GM04503 (cell line): Measurements from ENCODE around the gene BCL11B.

ENCODE experiments used
- DNase-seq: peaks from one replicate; pipeline ENCODE4 v3.0.0-alpha.2; 2012; ENCODE audit warnings: low read depth

Gene BCL11B

DNA sequence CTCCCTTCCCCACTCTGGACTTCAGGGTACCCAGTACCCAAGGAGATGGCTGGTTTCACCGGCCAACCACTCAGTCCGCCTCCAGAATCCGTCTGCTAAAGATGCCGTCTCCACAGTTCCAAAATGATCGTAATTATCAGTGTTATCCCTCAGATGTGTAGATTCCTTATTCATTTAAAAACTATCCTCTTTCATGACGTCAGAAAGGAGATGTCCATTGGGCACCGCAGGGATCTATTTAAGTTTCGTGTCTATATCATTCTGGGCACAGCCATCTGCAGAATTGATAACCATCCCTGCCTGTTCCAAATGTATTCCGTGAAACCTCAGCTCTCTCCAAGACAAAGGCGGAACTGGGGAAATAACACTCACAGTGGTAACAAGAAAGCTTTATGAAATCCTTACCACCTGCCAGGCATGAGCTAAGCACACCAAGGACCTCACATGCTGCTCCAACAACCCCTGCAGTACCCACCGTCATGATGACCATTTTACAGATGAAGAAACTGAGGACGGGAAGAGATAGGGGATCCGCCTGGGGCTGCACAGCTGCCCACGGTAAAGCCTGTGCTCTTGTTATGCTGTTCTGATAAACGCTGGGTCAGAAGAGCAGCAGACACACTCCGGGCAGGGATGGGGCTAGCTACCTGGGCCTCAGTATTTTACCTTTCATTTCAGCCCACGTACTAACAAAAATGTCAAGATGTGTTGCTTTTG lies 90.0 kb downstream of the BCL11B start:
- no peak for DNase-seq

- DNase-seq: no peak
These were observed 90.8 kb downstream of the BCL11B start for GRCh38 chr14:99181241-99181640.

DNA sequence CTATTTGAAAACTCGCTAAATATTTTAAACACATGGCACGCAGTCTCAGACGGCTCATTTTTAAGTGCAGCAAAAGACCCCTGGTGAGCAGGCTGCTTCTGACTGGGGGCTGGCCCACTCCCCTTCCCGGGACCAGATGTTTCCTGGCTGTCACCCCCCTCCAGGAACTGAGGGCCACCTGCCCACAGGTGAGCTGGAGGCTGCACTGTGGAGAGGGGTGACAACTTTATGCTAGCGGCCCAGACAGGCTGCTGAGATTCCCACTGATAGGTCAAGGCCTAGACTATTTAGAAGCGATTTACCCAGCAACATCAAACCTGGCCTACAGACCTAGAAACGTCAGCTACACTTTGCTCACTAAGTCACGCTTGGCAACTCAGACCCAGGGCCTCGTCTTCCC lies 92.1 kb downstream of the BCL11B start:
- no peak for DNase-seq

DNA sequence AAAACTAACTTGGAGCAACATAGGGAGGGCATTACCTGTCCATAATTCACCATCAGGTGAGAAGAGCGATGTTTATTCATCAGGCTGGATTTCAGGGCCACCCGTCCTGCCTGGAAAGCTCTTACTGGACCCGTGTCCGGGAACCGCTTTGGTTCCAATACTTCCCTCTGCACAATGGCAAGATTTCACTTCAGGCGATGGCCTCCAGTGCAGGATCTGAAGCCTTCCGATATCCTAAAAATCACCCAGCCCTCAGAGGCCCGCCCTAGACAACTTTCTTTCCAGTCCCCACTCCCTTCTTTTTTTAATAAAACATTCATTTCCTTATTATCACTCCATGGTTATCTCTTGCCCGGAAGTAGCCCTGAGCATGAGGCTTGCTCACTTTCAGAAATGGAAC lies 92.5 kb downstream of the BCL11B start:
- no peak for DNase-seq

GRCh38 chr14:99177886-99178835 lies 93.8 kb downstream of the BCL11B start:
- no peak for DNase-seq

DNA sequence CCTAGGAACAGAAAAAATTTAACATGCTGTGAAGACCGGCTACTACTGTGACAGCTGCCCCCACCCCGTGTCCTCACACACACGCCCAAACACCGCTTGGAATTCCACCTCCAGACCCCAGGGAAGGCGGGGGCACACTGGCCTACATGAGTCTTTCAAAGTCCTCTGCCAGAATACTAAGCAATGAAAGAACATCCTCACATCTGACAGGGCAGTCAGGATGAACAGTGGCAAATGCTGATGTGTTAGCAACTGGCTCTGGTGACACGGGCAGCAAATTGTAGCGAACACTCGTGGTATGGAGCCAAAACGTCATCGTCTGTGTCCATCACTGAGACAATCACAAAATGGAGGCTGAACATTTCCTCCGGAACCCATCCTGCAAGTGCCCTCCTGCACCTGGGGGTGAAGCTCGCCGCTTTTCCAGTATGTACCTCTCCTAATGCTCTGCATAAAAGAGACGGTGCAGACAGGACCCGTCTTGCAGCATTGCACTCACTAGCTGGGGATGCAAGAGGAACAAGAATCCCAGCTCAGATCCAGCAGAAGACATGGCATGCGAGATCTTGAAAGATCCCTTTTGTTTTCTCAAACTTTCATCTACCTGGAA lies 94.8 kb downstream of the BCL11B start:
- no peak for DNase-seq

DNA sequence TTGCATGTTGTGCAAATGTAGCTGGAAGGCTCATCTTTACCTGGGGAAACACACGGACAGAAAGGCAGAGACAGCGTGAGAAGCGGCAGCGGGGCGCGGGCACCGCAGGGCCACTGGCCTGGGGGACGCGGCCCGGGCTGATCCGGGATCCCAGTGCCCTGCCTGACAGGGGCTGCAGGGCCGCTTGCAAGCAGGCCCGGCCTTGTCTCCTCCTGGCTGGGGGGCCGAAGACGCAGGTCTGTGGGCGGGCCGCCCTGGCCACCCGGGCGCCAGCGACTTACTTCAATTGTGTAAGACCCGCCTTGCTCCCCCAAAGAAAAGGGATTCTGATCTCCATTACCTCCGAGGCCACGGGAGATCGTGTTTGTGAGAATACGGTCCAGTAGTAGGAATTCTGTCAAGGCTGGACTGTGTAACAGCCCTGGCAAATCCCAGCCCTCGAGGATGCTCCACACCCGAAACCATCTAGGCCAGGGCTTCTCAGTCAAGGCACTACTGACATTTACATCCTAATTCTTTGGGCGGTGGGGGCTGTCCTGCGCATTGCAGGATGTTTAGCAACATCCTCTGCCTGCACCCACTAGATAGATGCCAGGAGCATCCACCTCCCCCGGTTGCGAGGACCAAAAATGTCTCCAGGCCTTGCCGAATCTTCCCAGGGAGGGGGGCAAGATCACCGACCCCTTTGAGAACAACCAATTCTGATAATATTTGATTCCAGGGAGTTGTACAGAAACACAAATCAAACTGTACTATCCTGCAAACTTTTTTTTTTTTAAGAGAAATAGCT lies 95.6 kb downstream of the BCL11B start:
- no peak for DNase-seq

GRCh38 chr14:99175331-99176155 lies 96.5 kb downstream of the BCL11B start:
- no peak for DNase-seq

GRCh38 chr14:99174770-99175319 lies 97.2 kb downstream of the BCL11B start:
- DNase-seq: no peak

DNA sequence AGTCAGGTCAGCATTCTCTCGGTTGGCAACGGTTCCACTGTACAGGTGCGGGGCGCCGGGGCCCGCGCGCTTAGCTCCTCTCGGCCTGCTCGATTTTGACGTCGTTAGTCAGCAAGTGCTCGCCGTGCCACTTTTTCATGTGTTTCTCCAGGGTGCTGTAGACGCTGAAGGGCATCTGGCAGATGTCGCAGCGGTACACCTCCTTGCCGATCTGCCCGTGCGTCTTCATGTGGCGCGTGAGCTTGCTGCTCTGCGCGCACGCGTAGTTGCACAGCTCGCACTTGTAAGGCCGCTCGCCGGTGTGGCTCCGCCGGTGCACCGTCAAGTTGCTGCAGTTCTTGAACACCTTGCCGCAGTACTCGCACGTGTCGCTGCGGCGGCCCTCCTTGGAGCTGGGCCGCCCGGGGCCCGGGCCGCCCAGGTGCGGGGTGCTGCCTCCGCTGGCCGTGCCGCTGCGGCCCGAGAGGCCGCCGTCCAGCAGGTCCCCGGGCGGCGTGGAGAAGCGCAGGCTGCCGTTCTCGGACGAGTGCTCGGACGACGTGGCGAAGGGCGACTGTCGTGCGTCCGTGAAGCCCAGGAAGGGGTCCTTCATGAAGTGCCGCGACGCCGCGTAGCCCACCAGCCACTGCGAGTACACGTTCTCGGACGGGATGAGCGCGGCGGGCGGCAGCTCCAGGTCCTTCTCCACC lies 97.8 kb downstream of the BCL11B start:
- no peak for DNase-seq

- no peak for DNase-seq
These were observed 98.5 kb downstream of the BCL11B start for GRCh38 chr14:99173506-99173905.

GRCh38 chr14:99173086-99173485 lies 98.9 kb downstream of the BCL11B start:
- DNase-seq: no peak

DNA sequence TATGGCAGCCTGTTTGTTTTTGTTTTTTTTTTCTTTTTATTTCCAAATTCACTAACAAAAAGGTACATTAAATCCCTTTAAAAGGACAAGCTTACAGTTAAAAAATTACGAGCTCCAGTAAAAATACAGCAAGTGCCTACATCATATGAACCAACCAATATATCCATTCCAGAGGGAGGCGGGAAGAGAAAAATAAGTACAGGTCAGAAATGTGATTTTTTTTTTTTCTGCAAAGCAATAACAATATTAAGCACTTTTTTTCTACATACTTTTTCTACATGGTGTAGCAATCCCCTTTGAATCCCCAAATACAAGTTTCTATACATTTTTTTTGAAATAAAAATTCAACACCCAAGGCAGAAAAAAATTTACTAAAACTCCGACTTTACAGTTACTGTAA lies 100.6 kb downstream of the BCL11B start:
- DNase-seq: no peak

DNA sequence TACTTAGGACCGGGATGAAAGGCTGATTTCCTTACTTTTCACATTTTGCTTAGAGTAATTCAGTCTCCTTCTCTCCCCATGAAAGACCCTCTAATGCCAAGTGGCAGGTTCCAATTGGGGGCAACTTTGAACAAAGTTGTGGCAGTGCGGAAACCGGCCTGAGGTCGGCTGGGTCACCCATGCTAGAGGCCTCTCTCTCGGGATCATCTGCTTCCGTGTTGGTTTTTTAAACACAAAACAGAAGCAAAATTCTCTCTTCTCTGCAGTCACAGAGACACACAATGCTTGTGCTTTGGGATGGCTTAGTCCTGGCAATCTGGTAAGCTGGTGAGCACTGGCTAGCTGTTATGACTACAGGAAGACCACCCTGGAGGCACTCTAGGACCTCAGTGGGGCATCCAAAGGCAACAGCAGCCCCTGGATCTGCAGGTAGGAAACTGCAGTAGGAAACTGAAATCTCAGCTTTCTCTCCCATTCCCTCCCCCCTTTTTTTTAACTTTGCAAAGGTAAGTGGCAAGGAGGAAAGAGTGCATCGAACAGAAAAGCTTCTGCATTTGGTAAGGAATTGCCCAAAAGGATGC lies 102.1 kb downstream of the BCL11B start:
- DNase-seq: no peak

GRCh38 chr14:99168330-99168729 lies 103.7 kb downstream of the BCL11B start:
- no peak for DNase-seq

DNA sequence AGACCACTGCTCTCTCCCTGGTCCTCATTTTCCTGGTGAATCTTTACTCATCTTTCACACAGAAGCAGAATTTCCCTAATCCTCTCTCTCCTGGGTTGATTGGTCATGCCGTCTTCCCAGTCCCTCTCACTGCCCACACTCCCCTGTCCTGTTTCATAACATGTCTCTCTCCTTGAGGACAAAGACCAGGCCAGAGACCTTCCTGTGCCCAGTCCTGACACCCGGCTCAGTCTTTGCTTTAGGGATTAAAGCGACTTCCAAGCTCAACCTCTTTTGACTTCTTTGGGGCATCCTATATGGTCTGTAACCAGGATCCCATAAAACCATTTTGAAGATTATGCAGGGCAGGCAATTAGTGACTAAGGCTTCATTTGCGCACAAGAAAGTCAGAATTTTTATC lies 105.5 kb downstream of the BCL11B start:
- no peak for DNase-seq

DNA sequence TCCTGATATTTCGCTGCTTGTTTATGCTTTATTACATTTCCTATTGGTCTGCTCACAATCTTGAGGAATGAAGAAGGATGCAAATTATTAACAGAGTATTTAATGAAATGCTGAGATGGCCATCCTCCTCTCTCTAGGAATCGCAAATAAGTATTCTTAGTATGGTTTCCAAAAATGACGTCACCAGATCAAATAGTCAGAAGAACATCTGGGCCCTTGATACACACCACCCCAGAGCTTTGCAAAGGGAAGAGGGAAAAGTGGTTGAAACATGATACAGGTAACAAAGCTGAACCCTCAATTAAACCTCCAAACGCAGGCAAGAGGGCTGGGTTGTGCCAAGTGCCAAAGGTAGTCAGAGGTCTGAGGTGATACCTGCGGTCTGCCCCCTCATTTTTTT lies 107.3 kb downstream of the BCL11B start:
- DNase-seq: no peak

GRCh38 chr14:99163446-99163845 lies 108.6 kb downstream of the BCL11B start:
- DNase-seq: no peak

GRCh38 chr14:99159341-99160340 lies 112.4 kb downstream of the BCL11B start:
- no peak for DNase-seq
